K562 (cell line): ENCODE measurements around the gene MXI1. TPM values are rescaled to one million over a fixed set of nuclear protein-coding genes. Genes with fewer than 3 reads are reported as not detected.

Source experiments
- ATAC-seq: fragments of 200-7000 bp; cut with Tn5 transposase; 3 replicates; pipeline ENCODE4 v1.9.1; 2020; ENCODE audit warnings: moderate library complexity
- BruUV-seq: library from RNA; stranded (reverse); fragments of 400-500 nt; replicated peaks from 2 replicates; lab custom pipeline; 2021; lab: Mats Ljungman, UMichigan
- CTCF ChIA-PET: fragments of 300-600 bp; formaldehyde crosslinking; extraction: SDS; loops from one replicate; lab custom pipeline; 2021; ENCODE audit warnings: low intra/inter-chr PET ratio; lab: Yijun Ruan, JAX
- POLR2A ChIA-PET: fragments of 300-600, 350-650 bp; sonication (Branson Sonifier 250); formaldehyde crosslinking; extraction: SDS; loops from one replicate; lab custom pipeline; 2021; ENCODE audit warnings: antibody characterized with exemption, inconsistent platforms; lab: Yijun Ruan, JAX
- DNase-seq, 4 experiments: peaks; one replicate each; pipeline versions ENCODE4 v3.0.0 to v3.0.0-alpha.2; 2011 to 2018; ENCODE audit warnings: low spot score in 3 of 4, mixed read lengths in 3 of 4; ENCODE audit errors: extremely low read depth in 1 of 4
- FAIRE-seq: peaks from 2 replicates; lab custom pipeline; 2011; peaks lifted over from hg19 to GRCh38; lab: Jason Lieb, UNC
- H2AFZ ChIP-seq: 2 replicates; pipeline ENCODE4 v1.6.0; 2011; ENCODE audit warnings: low read depth, low read length, control low read depth, inconsistent platforms
- H3K27ac ChIP-seq: fragments of 200-600 bp; 3 replicates; pipeline ENCODE4 v1.8.0; 2011; ENCODE audit warnings: low read depth, mild to moderate bottlenecking, control low read depth, inconsistent platforms, low read length, moderate library complexity, mixed read lengths; ENCODE audit errors: extremely low read depth
- H3K27me3 ChIP-seq, 2 experiments: fragments of 300-600 bp in 1 of 2; 2 replicates in 1 of 2; 3 replicates in 1 of 2; pipeline versions ENCODE4 v1.6.0 to v1.8.0; 2011; ENCODE audit warnings: inconsistent platforms in 2 of 2, low read length in 2 of 2, mild to moderate bottlenecking in 1 of 2, mixed read lengths in 1 of 2, moderate library complexity in 1 of 2; ENCODE audit not compliant: control insufficient read depth in 2 of 2, insufficient read depth in 2 of 2
- H3K36me3 ChIP-seq: fragments of 300-600 bp; 3 replicates; pipeline ENCODE4 v1.8.0; 2011; ENCODE audit warnings: mild to moderate bottlenecking, low read length, inconsistent platforms; ENCODE audit not compliant: control insufficient read depth, insufficient read depth
- H3K4me1 ChIP-seq, 2 experiments: fragments of 200-600 bp in 1 of 2; replicated peaks in 1 of 2; 2 replicates in 1 of 2; 3 replicates in 1 of 2; pipeline versions ENCODE4 v1.5.1 to v1.8.0; 2011; ENCODE audit warnings: inconsistent platforms in 2 of 2, low read length in 2 of 2, mild to moderate bottlenecking in 1 of 2, mixed read lengths in 1 of 2, moderate library complexity in 1 of 2; ENCODE audit not compliant: control insufficient read depth in 2 of 2, insufficient read depth in 2 of 2
- H3K4me2 ChIP-seq: 2 replicates; pipeline ENCODE4 v1.6.1; 2011; ENCODE audit warnings: low read length, control low read depth, inconsistent platforms, mixed read lengths; ENCODE audit not compliant: insufficient read depth
- H3K4me3 ChIP-seq: fragments of 200-600 bp; sonication (generic), shearing (Covaris generic); 2 replicates; pipeline ENCODE4 v1.5.1; 2016; ENCODE audit warnings: control low read depth, inconsistent platforms
- H3K79me2 ChIP-seq: fragments of 200-600 bp; 3 replicates; pipeline ENCODE4 v1.8.0; 2011; ENCODE audit warnings: low read length, inconsistent platforms; ENCODE audit not compliant: control insufficient read depth, insufficient read depth
- H3K9ac ChIP-seq, 2 experiments: 2 replicates each; pipeline versions ENCODE4 v1.6.0 to v1.6.1; 2011; ENCODE audit warnings: low read depth in 2 of 2, low read length in 2 of 2, control low read depth in 1 of 2, inconsistent platforms in 1 of 2, mild to moderate bottlenecking in 1 of 2, mixed read lengths in 1 of 2; ENCODE audit not compliant: insufficient read depth in 1 of 2
- H3K9me1 ChIP-seq: one replicate; pipeline ENCODE4 v1.6.0; 2011; ENCODE audit warnings: inconsistent platforms, mild to moderate bottlenecking, low read length, moderate library complexity; ENCODE audit not compliant: control insufficient read depth, insufficient read depth
- H3K9me3 ChIP-seq: replicated peaks from 2 replicates; pipeline ENCODE4 v1.5.1; 2011; ENCODE audit warnings: low read depth, low read length, inconsistent platforms; ENCODE audit not compliant: control insufficient read depth, insufficient read depth
- H4K20me1 ChIP-seq: replicated peaks from 2 replicates; pipeline ENCODE4 v1.6.1; 2011; ENCODE audit warnings: low read length, inconsistent platforms, mixed read lengths; ENCODE audit not compliant: control insufficient read depth, insufficient read depth
- ATF6 ChIP-seq: sonication (generic); formaldehyde crosslinking; IDR thresholded peaks from 2 replicates; pipeline ENCODE4 v1.4.0; 2020; ENCODE audit warnings: mild to moderate bottlenecking, missing genetic modification reagents
- DACH1 ChIP-seq: fragments of 450-650 bp; IDR thresholded peaks from 2 replicates; pipeline ENCODE4 v1.6.1; 2018; ENCODE audit not compliant: partially characterized antibody
- KLF13 ChIP-seq: fragments of 450-650 bp; IDR thresholded peaks from 2 replicates; pipeline ENCODE4 v1.6.1; 2016; ENCODE audit warnings: missing genetic modification characterization, low read depth, mild to moderate bottlenecking, missing compliant biosample characterization, moderate library complexity, borderline replicate concordance
- LCOR ChIP-seq: sonication (generic); formaldehyde crosslinking; IDR thresholded peaks from 2 replicates; pipeline ENCODE4 v1.8.0; 2022; ENCODE audit warnings: mild to moderate bottlenecking, missing genetic modification reagents
- MEIS2 ChIP-seq: fragments of 450-650 bp; IDR thresholded peaks from 2 replicates; pipeline ENCODE4 v1.6.1; 2014; ENCODE audit warnings: mild to moderate bottlenecking; ENCODE audit not compliant: partially characterized antibody
- MLX ChIP-seq, 2 experiments: fragments of 450-650 bp in 1 of 2; sonication (generic) in 1 of 2; formaldehyde crosslinking; conservative IDR thresholded peaks; 2 replicates each; pipeline versions ENCODE4 v1.4.0 to v1.8.1; 2020 to 2022; ENCODE audit warnings: mild to moderate bottlenecking in 1 of 2, missing genetic modification reagents in 1 of 2
- NFIX ChIP-seq: fragments of 250-450 bp; sonication (Bioruptor Pico); IDR thresholded peaks from 2 replicates; pipeline ENCODE4 v1.4.0; 2020; ENCODE audit warnings: low read depth, mild to moderate bottlenecking, moderate library complexity
- NR2C2 ChIP-seq, 2 experiments: fragments of 200-800 bp in 1 of 2; sonication (Bioruptor generic) in 1 of 2; sonication (generic) in 1 of 2; formaldehyde crosslinking in 1 of 2; IDR thresholded peaks; 2 replicates each; pipeline versions ENCODE4 v1.6.1 to v1.8.0; 2016 to 2022; ENCODE audit warnings: mild to moderate bottlenecking in 1 of 2, missing compliant biosample characterization in 1 of 2, missing genetic modification characterization in 1 of 2, missing genetic modification reagents in 1 of 2
- RBM34 ChIP-seq: fragments of 200-400 bp; formaldehyde crosslinking; IDR thresholded peaks from 2 replicates; pipeline ENCODE4 v1.6.1; 2018; ENCODE audit warnings: low read length, borderline replicate concordance; ENCODE audit not compliant: insufficient read depth
- SMARCC2 ChIP-seq: fragments of 450-650 bp; IDR thresholded peaks from 2 replicates; pipeline ENCODE4 v1.6.1; 2017; ENCODE audit warnings: antibody characterized with exemption, moderate library complexity, mild to moderate bottlenecking, low read depth
- TBP ChIP-seq: optimal IDR thresholded peaks from 2 replicates; pipeline ENCODE3; 2011; ENCODE audit warnings: low read depth, low read length, improper control_type of control experiment
- THAP7 ChIP-seq: fragments of 250-450 bp; sonication (Bioruptor Pico); IDR thresholded peaks from 2 replicates; pipeline ENCODE4 v1.5.0; 2021
- TRIM25 ChIP-seq: fragments of 450-650 bp; IDR thresholded peaks from 2 replicates; pipeline ENCODE4 v1.7.0; 2016; ENCODE audit warnings: borderline replicate concordance
- YY1 ChIP-seq, 3 experiments: IDR thresholded peaks; 2 replicates each; pipeline ENCODE4 v1.6.1; 2011; ENCODE audit warnings: low read length in 2 of 3, mild to moderate bottlenecking in 2 of 3, moderate library complexity in 2 of 3, borderline replicate concordance in 1 of 3, control low read depth in 1 of 3, low read depth in 1 of 3; ENCODE audit not compliant: insufficient read depth in 3 of 3, insufficient replicate concordance in 2 of 3, control insufficient read depth in 1 of 3, insufficient read length in 1 of 3; ENCODE audit errors: extremely low read depth in 1 of 3
- ZNF77 ChIP-seq: fragments of 250-450 bp; sonication (Bioruptor Pico); IDR thresholded peaks from 2 replicates; pipeline ENCODE4 v1.5.0; 2020
- WGBS: fragments of 100-300 bp; shearing (Covaris generic); methylation state at CpG from one replicate; pipeline ENCODE4 v1.1.6; 2016; ENCODE audit warnings: low coverage, mixed read lengths; ENCODE audit not compliant: insufficient coverage; ENCODE audit errors: missing lambda C conversion rate; 5-methylcytosine and 5-hydroxymethylcytosine counted together
- in situ Hi-C: fragments of 300-500 bp; cut with MboI; formaldehyde crosslinking; loops from 4 replicates; pipeline ENCODE4 v1.15.0; 2018; ENCODE audit warnings: inconsistent platforms, mixed read lengths
- intact Hi-C: fragments of 100-400 bp; cut with micrococcal nuclease; formaldehyde crosslinking; loops from 2 replicates; pipeline ENCODE4 v1.14.2; 2022
- polyA plus RNA-seq, 8 experiments: library from polyadenylated mRNA; depleted of rRNA in 4 of 8; stranded (reverse) in 5 of 8; unstranded in 3 of 8; fragments of >200 nt; fragmentation: Nextera tagmentation in 2 of 8; fragmentation: Illumina TruSeq in 1 of 8; extraction: Ambion mirVana in 2 of 8; extraction: Trizol in 1 of 8; gene quantifications; 2 replicates each; pipeline versions ENCODE4 v1.2.1 to v1.2.3, GENCODE V29; 2011 to 2014; ENCODE audit warnings: inconsistent platforms in 1 of 8, missing spikeins in 1 of 8
- total RNA-seq, 7 experiments: library from RNA; depleted of rRNA in 6 of 7; stranded (reverse); fragments of >200 nt in 6 of 7; fragmentation: Illumina TruSeq in 2 of 7; extraction: Trizol in 2 of 7; gene quantifications; 2 replicates each; pipeline versions ENCODE4 v1.2.1 to v1.2.3, GENCODE V29; 2011 to 2021; ENCODE audit warnings: low replicate concordance in 1 of 7

Gene MXI1
- total and polyA plus RNA-seq, 9 of the 15 experiments (the other 6 are each of a cell fraction or from before 2014, with no cell fraction given): 9.1 to 23.7 (median 14.8) TPM

- intact Hi-C loops: no loop called here
- H3K4me3 ChIP-seq: no peak overlapping the region
- CTCF ChIA-PET: no interaction called here
- H3K4me1 ChIP-seq: no peaks in the 10 kb centered on the region; a peak in 1 of 5 replicates
- POLR2A ChIA-PET: no interaction called here
- no peaks in the 10 kb centered on the region for H3K9me3 ChIP-seq
- H3K27ac ChIP-seq: no peak overlapping the region
- peaks cover 9 to 37% of the 10 kb centered on the region in 2 experiments; a peak in 4 of 5 replicates for H3K27me3 ChIP-seq
- ATAC-seq: no peak
- H3K9ac ChIP-seq: no peak overlapping the region
- no peaks in the 10 kb centered on the region for H3K9me1 ChIP-seq
- H3K79me2 ChIP-seq: no peaks in the 10 kb centered on the region
- no peak overlapping the region for H2AFZ ChIP-seq
- no peak overlapping the region for H3K4me2 ChIP-seq
- no peak for DNase-seq
- 2% methylated on average over 10 of the region's 13 CpGs for WGBS
- FAIRE-seq: no peak
- H3K36me3 ChIP-seq: no peaks in the 10 kb centered on the region
- in situ Hi-C loops: no loop called here
- no TSS peak for BruUV-seq
- no peaks in the 10 kb centered on the region for H4K20me1 ChIP-seq
- no peak for TF ChIP-seq DACH1
- no peak for TF ChIP-seq TBP
- TF ChIP-seq NFIX (CRISPR knock-in tag): no peak
- no peak for TF ChIP-seq MLX (CRISPR knock-in tag; conservative IDR thresholded peaks at IDR 0.05)
- no peak for TF ChIP-seq ZNF77 (CRISPR knock-in tag)
- no peak for TF ChIP-seq YY1 (IDR thresholded peaks at IDR 0.05; ENCODE audit: borderline replicate concordance in 1 of 3, control insufficient read depth in 1 of 3, extremely low read depth in 1 of 3, insufficient read depth in 3 of 3, insufficient read length in 1 of 3, insufficient replicate concordance in 2 of 3, low read depth in 1 of 3, low read length in 2 of 3)
- no peak for TF ChIP-seq TRIM25
- no peak for TF ChIP-seq LCOR (CRISPR knock-in tag)
- TF ChIP-seq RBM34: no peak
- no peak for TF ChIP-seq MEIS2
- TF ChIP-seq KLF13 (tag): no peak
- TF ChIP-seq SMARCC2: no peak
- no peak for TF ChIP-seq THAP7
- no peak for TF ChIP-seq NR2C2 (CRISPR knock-in tag; IDR thresholded peaks at IDR 0.05)
- TF ChIP-seq NR2C2 (tag; IDR thresholded peaks at IDR 0.05): no peak
- TF ChIP-seq ATF6 (CRISPR knock-in tag): no peak
Observed at GRCh38 chr10:110170142-110170971, 37.0 kb upstream of the MXI1 start.
